OCI-LY3 (cell line): ENCODE measurements around the gene PEX11B.

ENCODE experiments used
- H2AFZ ChIP-seq: fragments of 200-600, 300-600 bp; shearing (Covaris generic); 2 replicates; pipeline ENCODE4 v1.6.0; 2014; ENCODE audit warnings: antibody characterized with exemption, low read depth, low read length
- H3K27ac ChIP-seq: fragments of 200-600, 300-600 bp; sonication (generic); 2 replicates; pipeline ENCODE4 v1.5.1; 2014; ENCODE audit warnings: mild to moderate bottlenecking, low read length, moderate library complexity, mixed read lengths
- H3K27me3 ChIP-seq: fragments of 200-600, 300-600 bp; sonication (generic); 2 replicates; pipeline ENCODE4 v1.6.1; 2014; ENCODE audit warnings: low read depth, low read length, mixed read lengths
- H3K36me3 ChIP-seq: fragments of 200-600, 300-600 bp; sonication (generic); replicated peaks from 2 replicates; pipeline ENCODE3; 2014; ENCODE audit warnings: low read depth, low read length, mixed read lengths
- H3K4me1 ChIP-seq: fragments of 300-600, 200-600 bp; sonication (generic); 2 replicates; pipeline ENCODE4 v1.6.1; 2014; ENCODE audit warnings: low read length, mixed read lengths
- H3K4me2 ChIP-seq: fragments of 200-600, 300-600 bp; sonication (generic); 2 replicates; pipeline ENCODE4 v1.6.1; 2014; ENCODE audit warnings: low read length, mixed read lengths
- H3K4me3 ChIP-seq: fragments of 300-600, 200-600 bp; sonication (generic); 2 replicates; pipeline ENCODE4 v1.5.1; 2014; ENCODE audit warnings: antibody characterized with exemption, mild to moderate bottlenecking, low read length, moderate library complexity
- H3K79me2 ChIP-seq: fragments of 300-600, 200-600 bp; shearing (Covaris generic); 2 replicates; pipeline ENCODE4 v1.6.1; 2014; ENCODE audit warnings: mild to moderate bottlenecking, low read length, mixed read lengths
- H3K9ac ChIP-seq: fragments of 300-600, 200-600 bp; shearing (Covaris generic); 2 replicates; pipeline ENCODE4 v1.6.0; 2014; ENCODE audit warnings: mild to moderate bottlenecking, low read length, moderate library complexity
- H3K9me3 ChIP-seq: fragments of 200-600, 300-600 bp; shearing (Covaris generic); 2 replicates; pipeline ENCODE4 v1.6.1; 2014; ENCODE audit warnings: low read length, mixed read lengths; ENCODE audit not compliant: insufficient read depth
- H4K20me1 ChIP-seq: fragments of 200-600, 300-600 bp; sonication (generic); 2 replicates; pipeline ENCODE4 v1.6.1; 2016; ENCODE audit warnings: low read length, mixed read lengths; ENCODE audit not compliant: insufficient read depth
- EZH2phosphoT487 ChIP-seq: fragments of 200-600 bp; shearing (Covaris generic); IDR thresholded peaks from 2 replicates; pipeline ENCODE4 v1.6.1; 2018; ENCODE audit warnings: antibody characterized with exemption, mixed run types, low read depth
- TF ChIP-seq, protein P1 (sequence below): fragments of 200-600, 300-600 bp; sonication (generic); IDR thresholded peaks from 2 replicates; pipeline ENCODE4 v1.5.1; 2014; ENCODE audit warnings: antibody characterized with exemption, low read length, low read depth

The PEX11B gene

DNA sequence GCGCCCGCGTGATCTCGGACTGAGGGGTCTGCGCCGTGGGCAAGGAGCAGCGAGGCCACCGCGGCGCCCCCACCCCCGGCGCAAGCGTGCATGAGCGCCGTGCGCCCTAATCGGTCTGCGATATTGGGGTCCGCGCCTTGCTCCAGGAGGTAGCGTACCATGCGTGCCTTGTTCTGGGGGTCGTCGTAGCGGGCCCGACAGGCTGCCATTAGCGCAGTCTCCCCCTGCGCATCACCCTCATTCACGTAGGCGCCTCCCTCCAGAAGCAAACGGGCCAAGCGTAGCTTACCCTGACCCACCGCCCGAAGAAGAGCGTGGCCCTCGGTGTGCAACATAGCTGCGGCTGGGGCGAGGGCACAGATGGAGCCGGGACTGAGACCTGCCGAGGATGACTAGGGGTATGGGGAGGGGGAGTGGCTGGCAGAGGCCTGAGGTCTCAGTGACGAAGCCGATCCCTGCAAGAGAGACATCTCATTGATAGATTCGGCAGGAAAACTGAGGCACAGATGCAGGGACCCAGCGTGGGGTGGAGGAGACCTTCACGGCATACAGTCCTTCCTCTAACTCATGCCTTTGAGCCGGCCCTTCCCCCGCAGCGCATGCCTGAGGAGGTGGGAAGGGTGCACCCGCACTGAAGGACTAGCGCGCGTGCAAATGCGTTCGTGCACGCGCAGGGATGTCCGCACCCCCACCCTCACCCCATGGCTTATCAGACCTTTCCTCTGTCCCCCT is 43.1 kb upstream of the PEX11B start:
- peaks cover 18% of the 10 kb centered on the region for H3K27me3 ChIP-seq
- H3K4me3 ChIP-seq, result peak overlapping the region; percentile 81
- no peak overlapping the region for H3K27ac ChIP-seq
- peak overlapping the region; percentile 87 for H2AFZ ChIP-seq
- TF ChIP-seq, protein P1, sequence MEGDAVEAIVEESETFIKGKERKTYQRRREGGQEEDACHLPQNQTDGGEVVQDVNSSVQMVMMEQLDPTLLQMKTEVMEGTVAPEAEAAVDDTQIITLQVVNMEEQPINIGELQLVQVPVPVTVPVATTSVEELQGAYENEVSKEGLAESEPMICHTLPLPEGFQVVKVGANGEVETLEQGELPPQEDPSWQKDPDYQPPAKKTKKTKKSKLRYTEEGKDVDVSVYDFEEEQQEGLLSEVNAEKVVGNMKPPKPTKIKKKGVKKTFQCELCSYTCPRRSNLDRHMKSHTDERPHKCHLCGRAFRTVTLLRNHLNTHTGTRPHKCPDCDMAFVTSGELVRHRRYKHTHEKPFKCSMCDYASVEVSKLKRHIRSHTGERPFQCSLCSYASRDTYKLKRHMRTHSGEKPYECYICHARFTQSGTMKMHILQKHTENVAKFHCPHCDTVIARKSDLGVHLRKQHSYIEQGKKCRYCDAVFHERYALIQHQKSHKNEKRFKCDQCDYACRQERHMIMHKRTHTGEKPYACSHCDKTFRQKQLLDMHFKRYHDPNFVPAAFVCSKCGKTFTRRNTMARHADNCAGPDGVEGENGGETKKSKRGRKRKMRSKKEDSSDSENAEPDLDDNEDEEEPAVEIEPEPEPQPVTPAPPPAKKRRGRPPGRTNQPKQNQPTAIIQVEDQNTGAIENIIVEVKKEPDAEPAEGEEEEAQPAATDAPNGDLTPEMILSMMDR, result no peak
- TF ChIP-seq EZH2phosphoT487, result no peak
- H4K20me1 ChIP-seq, result no peaks in the 10 kb centered on the region
- H3K9me3 ChIP-seq, result no peaks in the 10 kb centered on the region
- H3K36me3 ChIP-seq, result no peaks in the 10 kb centered on the region
- H3K4me2 ChIP-seq, result peak overlapping the region; percentile 98
- peaks cover 42% of the 10 kb centered on the region for H3K4me1 ChIP-seq
- peaks cover 6% of the 10 kb centered on the region for H3K79me2 ChIP-seq
- peak overlapping the region; percentile 73 for H3K9ac ChIP-seq

DNA sequence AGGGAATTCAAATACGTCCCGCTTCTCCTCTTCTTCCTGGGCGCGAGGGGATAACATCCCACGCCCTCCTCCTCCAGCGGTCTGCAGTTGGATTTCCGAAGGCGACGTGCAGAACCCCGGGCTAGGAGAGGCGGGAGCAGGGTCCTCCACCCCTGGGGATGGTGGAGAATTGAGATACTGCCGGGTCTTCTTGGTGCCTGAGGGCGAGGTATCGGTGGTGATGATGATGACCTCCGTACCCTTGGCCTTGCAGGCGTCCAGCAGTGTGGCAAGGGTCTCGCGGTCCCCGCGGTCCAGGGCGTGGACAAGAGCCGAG is 42.5 kb upstream of the PEX11B start:
- H3K9me3 ChIP-seq, result no peaks in the 10 kb centered on the region
- H3K27ac ChIP-seq, result no peak overlapping the region
- no peaks in the 10 kb centered on the region for H4K20me1 ChIP-seq
- peaks cover 47% of the 10 kb centered on the region for H3K4me1 ChIP-seq
- H3K36me3 ChIP-seq, result no peaks in the 10 kb centered on the region
- H3K4me2 ChIP-seq, result peak overlapping the region; percentile 98
- H3K4me3 ChIP-seq, result peak overlapping the region; percentile 81
- no peak for TF ChIP-seq EZH2phosphoT487
- TF ChIP-seq, protein P1, result no peak
- H3K79me2 ChIP-seq, result peaks cover 9% of the 10 kb centered on the region
- 0 out of 2 replicates have a peak overlapping the region, but pooled peaks have one; percentile 24 for H2AFZ ChIP-seq
- peaks cover 18% of the 10 kb centered on the region for H3K27me3 ChIP-seq
- H3K9ac ChIP-seq, result peak overlapping the region; percentile 73; the same call in 1 of the 2 replicates

DNA sequence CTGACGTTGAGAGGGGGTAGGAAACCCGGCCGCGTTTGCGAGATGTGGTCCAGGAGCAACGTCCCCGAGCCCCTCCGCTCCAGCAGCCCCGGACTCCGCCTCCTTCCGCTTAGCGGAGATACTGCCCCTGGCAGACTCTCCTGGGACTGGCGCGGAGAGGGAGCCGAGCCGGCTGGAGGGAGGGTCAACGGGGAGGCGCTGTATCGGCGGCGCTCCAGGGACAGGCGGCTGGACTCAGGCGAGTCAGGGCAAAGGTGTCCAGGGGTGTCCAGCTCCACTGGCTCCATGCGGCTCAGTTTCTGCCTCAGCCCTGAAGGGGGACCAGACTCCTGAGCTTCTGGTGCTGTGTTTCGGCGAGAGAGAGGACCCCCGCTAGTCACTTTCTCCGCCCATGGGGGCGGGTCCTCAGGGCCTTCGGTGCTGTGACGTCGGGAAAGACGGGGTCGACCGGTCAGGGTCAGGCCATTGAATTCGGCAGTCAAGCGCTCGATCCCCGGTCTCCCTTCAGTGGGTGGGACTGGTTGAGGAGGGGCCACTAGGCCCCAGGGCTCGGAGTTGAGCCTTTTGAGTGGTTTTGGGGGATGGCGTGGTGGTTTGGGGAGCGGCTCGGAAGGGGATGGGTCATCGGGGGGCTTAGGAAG is 42.1 kb upstream of the PEX11B start:
- Histone ChIP-seq H4K20me1 (no peaks in the 10 kb centered on the region), H3K27me3 (peaks cover 18% of the 10 kb centered on the region), H3K9me3 (no peaks in the 10 kb centered on the region), H3K4me1 (peaks cover 50% of the 10 kb centered on the region), H3K9ac (peak overlapping the region; percentile 73), H3K36me3 (no peaks in the 10 kb centered on the region), H3K79me2 (peaks cover 9% of the 10 kb centered on the region), H3K27ac (no peak overlapping the region), H3K4me3 (peak overlapping the region; percentile 81), H2AFZ (peak overlapping the region; percentile 24), H3K4me2 (peak overlapping the region; percentile 98)
- TF ChIP-seq, protein P1, result no peak
- TF ChIP-seq EZH2phosphoT487, result no peak

DNA sequence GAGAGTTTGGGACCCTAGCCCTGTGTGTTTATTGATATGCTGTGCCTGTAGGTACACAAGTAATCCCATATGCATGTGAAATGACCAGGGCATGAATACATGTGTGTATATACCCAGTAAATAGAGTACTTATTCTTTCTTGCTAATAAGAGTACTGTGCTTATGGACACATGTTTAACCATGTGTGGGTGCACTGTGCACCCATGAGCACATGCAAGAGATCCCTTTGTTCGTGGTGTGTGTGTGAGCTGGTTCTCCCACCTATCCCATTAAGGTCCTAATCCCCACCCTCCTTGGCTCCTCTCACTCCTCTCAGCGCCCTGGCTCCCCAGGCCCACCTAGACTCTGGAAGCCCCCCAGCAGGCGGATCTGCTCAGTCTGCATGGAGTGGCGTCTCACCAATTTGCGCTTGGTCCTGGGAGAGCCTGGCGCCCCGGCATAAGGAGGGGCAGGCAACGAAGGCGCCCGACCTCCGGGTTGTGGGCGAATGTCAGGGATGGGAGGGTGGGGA is 41.5 kb upstream of the PEX11B start:
- no peaks in the 10 kb centered on the region for H3K9me3 ChIP-seq
- TF ChIP-seq, protein P1, result no peak
- TF ChIP-seq EZH2phosphoT487, result no peak
- no peak overlapping the region for H2AFZ ChIP-seq
- peaks cover 18% of the 10 kb centered on the region for H3K27me3 ChIP-seq
- no peak overlapping the region for H3K9ac ChIP-seq
- H4K20me1 ChIP-seq, result no peaks in the 10 kb centered on the region
- no peak overlapping the region for H3K27ac ChIP-seq
- H3K4me1 ChIP-seq, result peaks cover 45% of the 10 kb centered on the region
- no peaks in the 10 kb centered on the region for H3K36me3 ChIP-seq
- H3K4me3 ChIP-seq, result peak overlapping the region; percentile 81
- peaks cover 9% of the 10 kb centered on the region for H3K79me2 ChIP-seq
- H3K4me2 ChIP-seq, result peak overlapping the region; percentile 98
